Fibroblast of peridontal ligament (primary cell): ENCODE data around the gene PACS2.

Experiments used
- DNase-seq: peaks from one replicate; pipeline ENCODE4 v3.0.0-alpha.2; 2010; ENCODE audit errors: extremely low read depth

Gene PACS2

GRCh38 chr14:105440992-105441391 lies 126.4 kb downstream of the PACS2 start:
- no peak for DNase-seq

GRCh38 chr14:105442125-105442524 lies 127.6 kb downstream of the PACS2 start:
- no peak for DNase-seq

GRCh38 chr14:105442834-105443233 lies 128.3 kb downstream of the PACS2 start:
- DNase-seq: no peak

GRCh38 chr14:105444859-105445258 lies 130.3 kb downstream of the PACS2 start:
- no peak for DNase-seq

GRCh38 chr14:105445290-105445689 lies 130.7 kb downstream of the PACS2 start:
- no peak for DNase-seq

- no peak for DNase-seq
Observed at GRCh38 chr14:105445901-105446845, 131.6 kb downstream of the PACS2 start.

- DNase-seq: no peak
Observed at GRCh38 chr14:105446971-105447370, 132.4 kb downstream of the PACS2 start.
